HFF-Myc (cell line): ENCODE data around the gene MYOZ3.

Experiments
- DNase-seq: peaks from one replicate; pipeline ENCODE4 v3.0.0-alpha.2; 2011; ENCODE audit warnings: low read depth; ENCODE audit errors: extremely low read depth
- H3K4me3 ChIP-seq: replicated peaks from 2 replicates; pipeline ENCODE4 v1.5.1; 2011; ENCODE audit warnings: low read depth, mild to moderate bottlenecking, control low read depth, low read length
- CTCF ChIP-seq: IDR thresholded peaks from 2 replicates; pipeline ENCODE4 v1.5.1; 2012; ENCODE audit warnings: mild to moderate bottlenecking, low read depth, low read length, control low read depth; ENCODE audit errors: missing control alignments

MYOZ3 gene

GRCh38 chr5:150661086-150661485 lies at the start of gene MYOZ3:
Gene MYOZ3, plus strand, starts transcription at chr5:150661251. Its CDS starts 1,691 bp downstream, at chr5:150662942.
- no peak for DNase-seq
- H3K4me3 ChIP-seq: no peak within 1 kb of the TSS
- TF ChIP-seq CTCF: no peak

GRCh38 chr5:150612405-150612804 lies 48.6 kb upstream of the MYOZ3 start:
- TF ChIP-seq CTCF: no peak
- H3K4me3 ChIP-seq: no peak overlapping the region
- no peak for DNase-seq

- DNase-seq: no peak
- no peak for TF ChIP-seq CTCF
- no peak overlapping the region for H3K4me3 ChIP-seq
Measured at GRCh38 chr5:150612905-150613670, 48.0 kb upstream of the MYOZ3 start.

- TF ChIP-seq CTCF: peak; percentile 15
- H3K4me3 ChIP-seq: no peak overlapping the region
- no peak for DNase-seq
Measured at GRCh38 chr5:150613991-150614660, 46.9 kb upstream of the MYOZ3 start.

GRCh38 chr5:150614661-150615060 lies 46.4 kb upstream of the MYOZ3 start:
- DNase-seq: no peak
- no peak overlapping the region for H3K4me3 ChIP-seq
- TF ChIP-seq CTCF: no peak

- H3K4me3 ChIP-seq: no peak overlapping the region
- no peak for TF ChIP-seq CTCF
- no peak for DNase-seq
Measured at GRCh38 chr5:150615141-150615699, 45.8 kb upstream of the MYOZ3 start.
